T47D (cell line): ENCODE results near the gene SLC29A4.
A peak's percentile ranks its signal among the peaks of the same experiment; 100 is the strongest.
"Not testable (repeated sequence)": the region's sequence is repeated elsewhere in the genome, so short reads cannot be mapped to it uniquely, and the experiment has no call there.

Source experiments
- DNase-seq, 2 experiments: peaks; one replicate each; pipeline versions ENCODE4 v3.0.0 to v3.0.0-alpha.2; 2011 to 2012; ENCODE audit warnings: low read depth in 1 of 2, low spot score in 1 of 2
- JUND ChIP-seq: IDR thresholded peaks from 2 replicates; pipeline ENCODE4 v1.6.1; 2012; ENCODE audit warnings: low read depth
- in situ Hi-C: cut with HindIII; loops from 2 replicates; pipeline ENCODE4 v1.10.0; 2016; ENCODE audit warnings: low sequenced_read_pairs, low pct_unique_long_range_greater_than_20kb

SLC29A4 gene

DNA sequence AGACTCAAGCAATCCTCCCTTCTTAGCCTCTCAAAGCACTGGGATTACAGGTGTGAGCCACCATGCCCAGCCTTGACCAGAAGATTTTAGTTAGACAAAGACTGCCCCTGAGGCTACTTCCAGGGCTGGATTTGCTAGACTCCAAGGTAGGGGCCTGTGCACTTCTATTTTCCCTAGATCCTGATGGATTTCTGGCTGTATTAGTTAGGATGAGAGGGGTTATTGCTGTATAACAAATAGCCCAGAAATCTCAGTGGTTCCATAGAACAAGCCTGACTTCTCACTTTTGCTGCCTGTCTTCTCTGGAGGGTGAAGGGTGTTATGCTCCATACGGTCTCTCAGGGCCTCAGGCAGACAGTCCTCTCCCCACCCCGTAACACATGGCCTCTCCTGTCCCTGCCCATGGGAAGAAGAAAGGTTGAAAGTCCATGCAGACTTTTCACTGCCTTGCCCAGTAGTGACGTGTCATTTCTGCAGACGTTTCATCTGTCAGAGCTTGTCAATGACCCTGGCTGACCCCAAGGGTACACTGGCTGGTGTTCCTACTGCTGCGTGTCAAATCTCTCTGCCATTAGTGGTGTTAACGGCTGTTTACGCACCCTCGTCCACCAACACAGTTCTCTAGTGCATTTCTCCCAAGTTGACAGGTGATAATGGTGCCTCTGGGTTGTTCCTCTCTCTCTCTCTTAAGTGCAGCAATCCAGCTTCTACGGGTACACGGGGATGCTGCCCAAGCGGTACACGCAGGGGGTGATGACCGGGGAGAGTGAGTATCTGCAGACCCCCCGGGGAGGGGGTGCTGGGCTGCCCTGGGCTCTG lies 11.6 kb downstream of the SLC29A4 start:
- TF ChIP-seq JUND = no peak
- in situ Hi-C loops = no loop called here
- DNase-seq = no peak

DNA sequence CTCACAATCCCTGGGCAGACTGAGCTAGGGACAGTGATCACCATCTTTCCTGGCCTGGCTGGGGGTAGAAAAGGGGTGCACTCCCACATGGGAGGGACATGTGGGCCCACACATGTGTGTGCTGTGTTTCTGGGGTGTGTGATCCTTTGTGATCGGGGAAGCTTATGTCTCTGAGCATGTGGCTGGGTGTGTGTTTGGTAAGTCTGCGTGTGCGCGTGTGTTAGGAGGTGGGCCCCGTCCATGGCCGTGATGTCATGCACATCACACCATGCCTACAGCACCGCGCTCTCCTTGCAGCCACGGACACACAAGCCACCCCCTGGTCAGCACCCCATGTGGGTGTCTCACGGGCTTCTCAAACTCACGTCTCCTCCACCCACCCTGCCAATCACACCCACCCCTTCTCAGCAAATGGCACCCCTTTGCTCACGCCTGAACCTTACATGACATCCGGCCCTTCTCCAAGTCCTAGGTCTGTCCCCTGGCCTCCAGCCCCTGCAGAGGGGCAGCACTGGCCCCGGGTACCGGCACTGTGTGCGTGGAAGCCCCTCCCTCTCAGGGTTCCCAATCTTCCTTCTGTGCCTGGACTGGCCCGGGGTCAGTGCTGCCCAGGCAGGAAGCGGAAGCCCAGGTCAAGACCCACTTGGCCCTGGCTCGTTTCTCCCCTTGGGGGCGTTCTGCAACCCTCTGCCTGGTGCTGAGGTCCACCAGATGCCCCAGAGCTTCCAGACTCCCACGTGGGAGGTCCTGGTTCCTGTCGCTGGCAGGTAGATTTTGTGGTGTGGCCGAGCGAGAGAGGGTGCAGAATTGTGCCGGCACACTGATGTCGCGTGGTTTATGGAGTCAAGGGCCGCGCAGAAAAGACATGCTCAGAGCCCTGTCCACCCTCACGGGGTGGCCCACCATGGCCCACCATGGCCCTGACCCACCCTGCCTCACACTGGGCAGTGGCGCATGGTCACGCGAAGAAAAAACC lies 12.6 kb downstream of the SLC29A4 start:
- no peak for TF ChIP-seq JUND
- in situ Hi-C loops = no loop called here
- DNase-seq = no peak

DNA sequence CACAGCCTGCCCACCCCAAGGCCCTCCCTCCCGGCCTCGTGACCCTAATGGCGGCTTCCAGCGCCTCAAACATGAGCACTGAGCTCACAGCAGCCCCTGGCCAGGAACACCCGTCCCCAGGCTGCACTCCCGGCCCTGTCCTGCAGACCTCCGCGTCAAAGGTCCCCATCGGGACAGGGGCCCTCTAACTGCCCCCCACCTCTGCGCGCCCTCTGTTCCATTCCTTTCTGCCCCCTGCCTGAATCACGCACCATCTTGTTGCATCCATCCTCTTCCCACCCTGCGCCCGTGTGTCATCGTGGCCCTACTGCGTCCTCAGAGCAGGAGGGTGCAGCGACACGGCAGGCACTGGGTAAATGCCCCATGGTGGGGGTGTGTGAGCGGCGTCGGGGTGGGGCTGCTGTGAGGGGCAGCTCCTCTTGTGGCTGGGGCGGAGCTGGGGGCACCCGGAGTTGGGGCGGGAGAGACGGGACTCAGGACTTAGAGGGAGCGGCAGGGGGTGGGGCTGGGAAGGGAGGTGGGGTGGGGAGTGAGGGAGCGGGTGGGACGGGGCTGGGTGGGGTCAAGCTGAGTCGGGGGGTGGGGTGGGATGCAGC lies 13.4 kb downstream of the SLC29A4 start:
- TF ChIP-seq JUND = no peak
- DNase-seq = no peak
- in situ Hi-C loops = no loop called here

DNA sequence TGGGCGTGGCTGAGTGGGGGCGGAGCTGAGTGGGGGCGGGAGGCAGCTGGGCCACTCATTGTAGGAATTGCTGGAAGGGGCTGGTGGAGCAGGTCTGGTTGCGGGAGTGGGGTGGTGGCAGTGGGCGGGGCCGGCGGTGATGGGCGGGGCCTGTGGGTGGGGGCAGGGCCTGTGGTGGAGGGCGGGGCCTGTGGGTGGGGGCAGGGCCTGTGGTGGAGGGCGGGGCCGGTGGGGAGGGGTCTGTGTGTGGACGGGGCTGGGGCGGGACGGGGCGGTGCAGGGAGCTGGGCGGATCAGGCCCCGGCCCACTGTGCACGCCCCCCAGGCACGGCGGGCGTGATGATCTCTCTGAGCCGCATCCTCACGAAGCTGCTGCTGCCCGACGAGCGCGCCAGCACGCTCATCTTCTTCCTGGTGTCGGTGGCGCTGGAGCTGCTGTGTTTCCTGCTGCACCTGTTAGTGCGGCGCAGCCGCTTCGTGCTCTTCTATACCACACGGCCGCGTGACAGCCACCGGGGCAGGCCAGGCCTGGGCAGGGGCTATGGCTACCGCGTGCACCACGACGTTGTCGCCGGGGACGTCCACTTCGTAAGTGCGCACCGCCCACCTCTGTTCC lies 14.0 kb downstream of the SLC29A4 start:
- TF ChIP-seq JUND = no peak
- in situ Hi-C loops = no loop called here
- DNase-seq = peak; percentile 94

DNA sequence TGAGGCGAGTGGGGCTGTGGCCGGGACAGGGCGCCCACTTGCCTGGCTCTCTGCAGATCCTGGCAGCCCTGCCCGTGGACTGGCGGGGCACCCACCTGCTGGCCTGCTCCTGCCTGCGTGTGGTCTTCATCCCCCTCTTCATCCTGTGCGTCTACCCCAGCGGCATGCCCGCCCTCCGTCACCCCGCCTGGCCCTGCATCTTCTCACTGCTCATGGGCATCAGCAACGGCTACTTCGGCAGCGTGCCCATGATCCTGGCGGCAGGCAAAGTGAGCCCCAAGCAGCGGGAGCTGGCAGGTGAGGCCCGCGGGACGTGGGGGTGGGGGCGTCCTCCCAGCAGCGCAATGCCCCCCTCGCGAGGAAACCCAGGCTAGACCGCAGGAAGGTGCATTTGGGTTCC lies 17.6 kb downstream of the SLC29A4 start:
- in situ Hi-C loops = no loop called here
- no peak for TF ChIP-seq JUND
- DNase-seq = no peak

DNA sequence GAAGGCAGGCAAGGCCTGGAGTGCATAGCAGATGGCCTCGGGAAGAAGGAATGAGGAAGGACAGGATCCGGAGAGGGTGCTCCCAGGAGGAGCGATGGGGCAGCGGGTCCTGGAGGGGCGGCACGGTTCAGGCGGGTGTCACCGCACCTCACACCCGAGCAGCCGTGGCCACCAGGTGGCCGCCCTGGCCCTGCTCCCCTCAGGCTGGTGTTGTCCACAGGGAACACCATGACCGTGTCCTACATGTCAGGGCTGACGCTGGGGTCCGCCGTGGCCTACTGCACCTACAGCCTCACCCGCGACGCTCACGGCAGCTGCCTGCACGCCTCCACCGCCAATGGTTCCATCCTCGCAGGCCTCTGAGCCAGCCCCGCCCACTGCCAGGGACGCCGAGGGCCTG lies 19.8 kb downstream of the SLC29A4 start:
- in situ Hi-C loops = no loop called here

DNA sequence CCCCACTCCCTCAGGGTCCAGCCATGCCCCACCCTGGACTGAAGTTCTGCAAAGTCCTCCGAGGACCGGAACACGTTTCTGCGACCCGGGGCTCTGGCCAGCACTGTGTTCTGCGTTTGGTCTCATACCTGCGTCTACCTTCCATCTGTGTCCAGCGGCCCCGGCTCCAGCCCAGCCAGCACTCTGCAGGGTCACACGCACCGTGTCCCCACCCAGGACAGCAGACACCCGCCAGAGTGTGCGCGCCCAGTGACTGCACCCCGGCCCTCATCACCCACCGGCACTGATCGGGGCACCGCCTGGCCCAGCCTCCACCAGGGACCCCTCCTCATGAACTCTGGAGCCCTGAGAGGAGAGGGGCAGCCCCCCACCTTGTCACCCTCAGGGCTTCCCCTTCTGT lies 20.3 kb downstream of the SLC29A4 start:
- TF ChIP-seq JUND = no peak
- in situ Hi-C loops = no loop called here
- no peak for DNase-seq

More for the DNA sequence above, 19.8 kb downstream of the SLC29A4 start:
- TF ChIP-seq JUND = no peak
- no peak for DNase-seq

DNA sequence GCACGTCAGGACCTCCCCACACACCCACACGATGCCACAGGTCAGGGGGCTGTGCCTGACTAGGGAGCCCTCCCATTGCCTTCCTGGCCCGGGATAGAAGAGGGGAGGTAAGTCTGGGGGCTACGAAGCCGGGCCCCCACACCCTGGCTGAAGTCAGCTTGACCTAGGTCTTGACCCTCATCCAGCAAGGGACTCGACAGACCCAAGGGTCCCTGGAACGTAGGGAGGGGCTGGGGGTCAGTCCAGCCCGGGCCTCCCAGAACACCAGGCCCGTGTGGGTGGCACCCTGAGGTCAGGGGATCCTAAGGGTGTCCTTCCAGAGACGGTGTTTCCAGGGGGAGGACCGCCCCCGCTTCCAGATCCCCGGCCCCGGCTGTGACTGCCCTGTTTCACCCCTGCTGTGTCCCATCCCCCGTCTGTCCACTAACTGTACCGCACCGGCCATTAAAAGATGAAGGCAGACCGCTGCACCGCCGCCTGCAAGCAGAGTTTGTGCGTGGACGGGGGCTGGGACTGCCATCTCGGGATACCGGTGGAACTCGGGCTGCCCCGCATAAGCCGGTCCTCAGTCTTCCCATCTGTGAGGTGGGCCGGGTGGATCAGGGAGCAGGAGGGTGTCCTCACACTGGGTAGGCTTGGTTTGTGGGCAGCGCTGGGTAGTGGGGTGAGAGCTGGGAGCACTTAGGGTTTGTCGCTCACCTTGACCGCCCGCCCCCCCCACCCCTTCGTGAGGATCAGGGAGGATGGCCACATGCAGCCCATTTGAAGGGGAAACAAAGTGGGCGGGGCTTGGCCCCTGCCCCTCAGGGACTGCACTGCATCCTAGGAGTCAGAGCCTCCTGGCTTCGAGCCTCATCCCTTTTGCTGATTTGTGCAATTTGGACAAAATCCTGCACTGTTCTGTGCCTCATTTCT lies 21.1 kb downstream of the SLC29A4 start:
- no peak for DNase-seq
- no peak for TF ChIP-seq JUND
- in situ Hi-C loops = no loop called here

DNA sequence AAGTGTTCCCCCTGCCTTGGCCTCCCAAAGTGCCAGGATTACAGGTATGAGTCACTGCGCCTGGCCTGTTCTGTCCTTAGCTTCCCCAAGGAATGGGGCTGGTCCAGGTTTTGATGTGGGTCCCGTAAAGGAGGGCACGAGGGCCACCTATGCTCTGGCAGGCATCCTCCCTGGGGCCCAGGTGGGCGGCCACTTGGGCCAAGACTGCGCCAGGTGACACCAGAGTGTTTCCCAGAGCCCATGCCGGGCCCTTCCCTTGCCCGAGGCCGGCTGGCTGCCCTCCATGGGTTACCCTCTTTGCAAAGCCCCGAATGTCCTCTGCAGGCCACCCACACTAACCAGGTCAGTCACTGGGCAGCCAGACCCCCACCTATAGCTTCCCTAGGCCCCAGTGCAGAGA lies 22.3 kb downstream of the SLC29A4 start:
- in situ Hi-C loops, DNase-seq: not testable (repeated sequence)

DNA sequence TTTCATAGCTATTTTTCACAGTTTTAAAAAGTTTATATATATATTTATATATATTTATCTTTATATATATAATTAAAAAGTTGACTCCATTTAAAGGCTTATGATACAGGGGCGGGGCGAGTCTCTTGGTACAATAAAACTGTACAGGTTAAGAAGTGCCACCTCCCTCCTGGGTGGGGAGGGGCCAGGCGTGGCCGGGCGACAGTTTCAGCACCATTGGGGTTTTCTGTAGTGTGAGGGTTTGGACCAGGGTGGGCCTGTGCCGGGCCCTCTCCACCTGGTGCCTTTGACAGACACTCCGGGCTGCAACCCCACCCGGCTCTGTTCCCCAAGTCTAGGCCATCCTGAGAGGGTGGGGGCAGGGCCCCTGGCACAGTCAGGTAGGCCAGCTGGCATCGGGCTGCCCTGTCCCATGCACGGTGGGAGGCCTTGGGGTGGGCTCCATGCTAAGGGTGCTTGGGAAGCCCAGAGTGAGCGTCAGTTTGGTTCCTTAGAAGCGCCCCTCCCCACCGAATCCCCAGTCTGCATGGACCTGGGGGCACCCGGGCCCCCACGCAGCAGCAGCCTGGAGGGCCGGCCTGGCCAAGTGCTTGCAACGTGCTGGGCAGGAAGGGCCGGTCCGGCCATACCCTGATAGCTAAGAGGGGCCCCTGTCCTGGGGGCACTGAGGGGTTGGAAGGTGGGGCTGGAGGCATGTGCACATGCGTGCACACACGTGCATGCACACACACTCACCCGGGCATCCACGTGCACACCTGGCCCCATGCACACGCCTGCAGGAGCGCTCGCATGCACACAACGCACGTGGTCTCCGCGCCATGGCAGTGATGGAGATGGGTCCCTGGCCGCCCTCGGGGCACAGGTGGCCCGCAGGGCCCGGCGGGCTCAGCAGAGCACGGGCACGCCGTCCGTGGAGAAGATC lies 24.7 kb downstream of the SLC29A4 start:
- DNase-seq, in situ Hi-C loops: not testable (repeated sequence)

DNA sequence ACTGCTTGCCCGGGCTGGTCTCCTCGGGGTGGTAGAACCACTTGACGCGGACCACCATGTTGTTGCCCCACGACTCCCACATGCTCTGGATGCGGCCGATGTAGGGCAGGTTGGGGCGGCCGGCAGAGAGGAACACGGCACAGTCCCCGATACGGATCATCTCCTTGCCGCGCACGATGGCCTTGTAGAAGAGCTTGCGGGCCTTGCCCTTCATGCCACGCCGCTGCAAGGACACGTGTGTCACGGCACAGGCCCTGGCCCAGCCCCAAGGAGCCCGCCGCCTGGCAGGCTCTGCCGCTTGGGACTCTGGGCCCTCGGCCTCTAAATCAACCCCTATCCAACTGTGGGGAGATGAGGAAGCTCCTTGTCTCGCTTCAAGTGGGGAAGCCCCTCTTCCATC lies 26.4 kb downstream of the SLC29A4 start:
- in situ Hi-C loops = no loop called here
- TF ChIP-seq JUND = no peak
- DNase-seq = no peak
